Activated effector memory CD4-positive, alpha-beta T cell treated with anti-CD3 and anti-CD28 coated beads, Interleukin-2, amount 50 U/mL, for 16 hours (primary cell): ENCODE data around the gene OR1F1.
"Not testable (repeated sequence)": the region's sequence is repeated elsewhere in the genome, so short reads cannot be mapped to it uniquely, and the experiment has no call there.

Experiments
- DNase-seq: peaks from one replicate; pipeline ENCODE4 v3.0.0-alpha.2; 2020

Gene OR1F1

DNA sequence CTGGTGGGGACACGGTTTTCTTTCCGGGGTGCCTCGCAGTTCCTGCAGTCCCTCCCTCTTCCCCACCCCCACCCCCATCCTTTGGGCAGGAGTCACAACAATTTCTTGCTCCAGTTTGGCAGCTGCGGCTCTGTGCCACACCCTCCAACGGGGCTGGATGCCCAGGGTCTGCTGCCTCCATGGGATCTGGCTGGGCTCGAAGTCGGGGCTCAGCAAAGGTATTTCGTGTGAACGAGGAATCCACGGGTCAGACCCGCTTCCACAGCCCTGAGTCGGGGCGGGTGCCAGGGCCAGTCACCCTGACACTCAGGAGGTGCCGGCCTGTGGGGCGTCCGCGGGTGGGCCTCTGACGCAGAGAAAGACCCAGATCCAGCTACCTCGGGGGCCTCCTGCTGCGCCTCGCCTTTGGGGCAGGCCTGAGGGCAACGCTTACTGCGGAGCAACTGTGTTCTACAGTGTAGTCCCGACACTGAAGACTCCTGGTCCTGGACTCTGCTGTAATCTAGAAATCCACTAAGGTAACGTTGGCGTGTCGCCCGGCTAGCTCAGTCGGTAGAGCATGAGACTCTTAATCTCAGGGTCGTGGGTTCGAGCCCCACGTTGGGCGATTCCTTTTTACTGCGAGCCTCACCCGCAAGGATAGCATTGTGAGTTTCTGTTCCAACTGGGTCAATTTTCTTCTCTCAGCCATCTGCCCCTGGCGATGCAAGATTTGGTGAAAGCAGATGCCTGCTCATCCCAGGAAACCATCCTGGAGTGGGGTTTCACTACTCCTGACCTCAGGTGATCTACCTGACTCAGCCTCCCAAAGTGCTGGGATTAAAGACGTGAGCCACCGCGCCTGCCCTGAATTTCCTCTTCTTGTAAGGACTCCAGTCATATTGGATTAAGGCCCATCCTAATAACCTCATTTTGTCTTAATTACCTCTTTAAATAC lies 12.6 kb upstream of the OR1F1 start:
- DNase-seq, result no peak

DNA sequence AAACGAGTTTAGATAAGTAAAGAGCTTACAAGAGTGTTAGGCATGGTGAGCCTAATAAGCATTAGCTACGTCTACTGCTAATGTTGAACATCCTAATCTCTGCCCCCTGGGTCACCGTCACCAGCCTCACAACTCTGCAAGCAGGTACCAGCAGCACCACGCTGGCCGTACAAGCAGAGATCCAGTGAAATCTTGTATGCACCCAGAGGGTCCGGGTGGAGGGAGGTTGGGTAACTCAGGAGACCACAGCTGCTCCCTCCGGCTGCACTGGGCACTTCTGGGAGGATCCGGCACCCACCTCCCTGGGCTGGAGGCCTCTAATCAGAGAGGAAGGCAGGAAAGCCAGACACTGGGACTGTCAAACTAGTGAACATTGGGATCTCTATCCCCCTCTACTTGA lies 8.4 kb upstream of the OR1F1 start:
- DNase-seq, result no peak

DNA sequence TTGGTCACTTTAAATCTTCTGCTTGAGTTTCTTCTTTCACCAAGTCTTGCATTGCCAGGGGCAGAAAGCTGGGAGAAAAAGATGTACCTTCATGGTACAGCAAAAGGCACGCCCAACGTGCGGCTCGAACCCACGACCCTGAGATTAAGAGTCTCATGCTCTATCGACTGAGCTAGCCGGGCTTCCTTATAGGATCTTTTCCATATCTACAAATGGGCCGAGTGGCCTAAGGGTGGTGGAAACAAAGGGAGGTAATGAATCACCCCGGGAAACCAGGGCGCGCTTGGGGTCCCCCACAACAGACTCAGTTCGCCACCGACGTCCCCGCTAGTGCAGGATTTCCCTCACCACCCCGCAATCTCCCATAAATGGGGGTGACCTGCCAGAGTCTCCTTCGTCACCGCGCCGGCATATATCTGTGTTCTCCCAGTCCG lies 7.5 kb upstream of the OR1F1 start:
- no peak for DNase-seq

DNA sequence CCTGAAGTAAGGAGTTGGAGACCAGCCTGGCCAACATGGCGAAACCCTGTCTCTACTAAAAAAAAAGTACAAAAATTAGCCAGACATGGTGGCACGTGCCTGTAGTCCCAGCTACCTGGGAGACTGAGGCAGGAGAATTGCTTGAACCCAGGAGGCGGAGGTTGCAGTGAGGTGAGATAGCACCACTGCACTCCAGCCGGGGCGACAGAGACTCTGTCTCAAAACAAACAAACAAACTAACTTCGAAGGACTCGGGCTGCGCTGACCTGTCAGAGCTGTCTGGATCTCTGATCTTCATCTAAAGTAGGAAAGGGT lies 5.8 kb upstream of the OR1F1 start:
- DNase-seq, result not testable (repeated sequence)

DNA sequence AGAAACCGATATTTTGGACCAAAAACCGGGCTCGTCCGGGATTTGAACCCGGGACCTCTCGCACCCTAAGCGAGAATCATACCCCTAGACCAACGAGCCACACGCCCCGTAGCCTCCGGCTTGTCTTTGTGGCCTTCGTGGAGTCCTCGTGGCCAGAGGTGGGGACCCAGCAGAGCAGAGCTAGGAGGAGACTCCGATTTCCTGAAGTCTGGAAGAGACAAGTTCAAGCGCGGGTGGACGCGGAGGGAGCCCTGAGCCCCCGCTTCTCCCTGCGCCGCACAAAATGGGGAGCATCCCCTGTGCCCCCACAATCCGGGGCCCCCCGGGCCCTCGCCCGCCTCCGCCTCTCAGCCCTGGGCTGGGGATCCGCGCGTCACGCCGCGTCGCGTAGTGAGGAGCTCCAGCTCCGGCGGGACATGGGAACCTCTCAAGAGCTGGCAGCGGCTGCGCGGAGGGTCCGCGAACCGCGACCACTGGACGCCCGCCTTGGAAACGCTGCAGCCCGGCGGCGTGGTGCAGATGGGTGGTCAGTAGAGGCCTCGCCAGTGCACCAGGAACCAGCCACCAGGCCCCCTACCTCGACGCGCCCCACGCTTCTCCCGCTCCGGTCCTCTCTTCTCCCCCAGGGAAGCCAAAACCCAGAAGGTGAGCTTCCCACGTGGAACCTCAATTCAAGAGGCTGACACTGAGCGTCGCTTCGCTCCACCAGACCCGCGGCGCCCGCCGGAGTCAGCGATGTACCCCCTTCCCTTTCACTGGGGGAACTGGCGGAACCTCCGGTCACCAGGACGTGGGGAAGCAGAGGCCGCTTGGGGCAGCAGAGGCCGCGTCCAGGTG lies 5.2 kb upstream of the OR1F1 start:
- peak; percentile 71 for DNase-seq

DNA sequence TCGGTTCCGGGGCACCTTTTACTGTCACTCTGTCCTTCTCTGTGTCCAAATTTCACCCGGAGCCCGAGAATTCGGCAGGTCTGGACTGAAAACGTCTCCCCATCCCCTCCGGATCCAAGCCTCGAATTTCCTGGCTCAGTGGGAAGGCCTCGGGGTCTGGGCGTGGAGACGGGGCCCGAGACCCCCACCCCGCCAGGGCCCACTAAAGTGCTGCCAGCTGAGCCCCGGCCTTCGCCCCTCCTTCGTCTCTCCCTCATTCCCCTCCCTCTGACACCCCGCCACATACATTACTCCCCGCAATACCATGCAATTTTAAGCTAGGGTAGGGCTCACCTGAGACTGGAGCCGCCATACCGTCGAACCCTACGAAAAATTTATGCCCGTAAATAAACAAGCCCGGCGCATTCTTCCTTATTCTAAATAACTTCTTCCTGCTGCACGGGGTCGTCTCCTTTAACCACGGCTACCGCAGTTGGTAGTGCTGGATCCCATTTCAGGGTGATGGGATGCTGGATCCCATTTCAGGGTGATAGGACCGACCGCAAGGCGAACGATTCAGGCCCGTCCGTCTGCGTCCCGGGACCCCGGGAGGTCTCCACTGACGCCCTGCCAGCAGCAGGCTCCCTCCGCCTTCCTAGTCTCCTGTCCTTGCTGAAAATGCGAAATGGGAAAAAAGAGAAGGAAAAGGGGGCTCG lies 4.4 kb upstream of the OR1F1 start:
- DNase-seq, result no peak

DNA sequence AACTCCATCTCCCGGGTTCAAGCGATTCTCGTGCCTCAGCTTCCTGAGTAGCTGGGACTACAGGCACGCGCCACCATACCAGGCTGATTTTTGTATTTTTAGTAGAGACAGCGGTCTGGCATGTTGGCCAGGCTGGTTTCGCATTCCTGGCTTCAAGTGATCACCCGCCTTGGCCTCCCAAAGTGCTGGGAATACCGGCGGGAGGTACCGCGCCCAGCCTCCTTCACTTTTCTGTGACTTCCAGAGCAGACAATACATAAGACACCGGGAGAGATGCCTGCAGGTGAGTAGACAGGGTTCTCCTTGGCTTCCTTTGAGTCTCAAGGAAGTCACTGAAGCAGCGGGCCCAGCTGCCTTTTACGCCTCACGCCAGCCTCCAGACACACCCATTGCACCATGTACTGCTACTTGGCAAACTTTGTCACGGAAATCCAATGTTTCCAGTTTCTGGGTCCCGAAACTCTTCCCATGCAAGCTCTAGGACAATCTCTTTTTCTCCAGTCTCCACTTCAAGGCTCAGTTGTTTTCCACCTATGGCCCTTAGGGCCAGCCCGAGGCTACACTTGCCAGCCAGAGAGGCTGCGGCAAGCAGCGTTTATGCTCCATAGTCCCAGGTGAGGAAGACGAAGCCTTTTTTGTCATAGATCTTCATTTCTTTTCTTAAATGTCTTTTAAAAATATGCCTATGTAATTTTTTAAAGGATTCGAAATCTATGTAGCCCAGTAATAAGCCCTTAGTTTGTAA lies 886 bp upstream of the OR1F1 start:
- no peak for DNase-seq

DNA sequence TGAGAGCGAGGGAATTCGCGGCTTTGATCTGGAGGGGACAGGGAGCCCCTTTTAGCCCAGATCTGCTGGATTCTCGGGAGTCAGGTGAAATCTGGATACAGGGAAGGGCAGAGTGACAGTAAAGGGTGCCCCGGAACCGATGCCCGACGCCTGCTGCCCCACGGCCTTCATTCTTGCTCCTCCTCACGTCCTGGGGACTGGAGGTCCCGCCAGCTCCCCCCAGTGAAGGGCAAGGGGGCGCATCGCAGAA lies 596 bp downstream of the OR1F1 start:
- DNase-seq, result no peak

DNA sequence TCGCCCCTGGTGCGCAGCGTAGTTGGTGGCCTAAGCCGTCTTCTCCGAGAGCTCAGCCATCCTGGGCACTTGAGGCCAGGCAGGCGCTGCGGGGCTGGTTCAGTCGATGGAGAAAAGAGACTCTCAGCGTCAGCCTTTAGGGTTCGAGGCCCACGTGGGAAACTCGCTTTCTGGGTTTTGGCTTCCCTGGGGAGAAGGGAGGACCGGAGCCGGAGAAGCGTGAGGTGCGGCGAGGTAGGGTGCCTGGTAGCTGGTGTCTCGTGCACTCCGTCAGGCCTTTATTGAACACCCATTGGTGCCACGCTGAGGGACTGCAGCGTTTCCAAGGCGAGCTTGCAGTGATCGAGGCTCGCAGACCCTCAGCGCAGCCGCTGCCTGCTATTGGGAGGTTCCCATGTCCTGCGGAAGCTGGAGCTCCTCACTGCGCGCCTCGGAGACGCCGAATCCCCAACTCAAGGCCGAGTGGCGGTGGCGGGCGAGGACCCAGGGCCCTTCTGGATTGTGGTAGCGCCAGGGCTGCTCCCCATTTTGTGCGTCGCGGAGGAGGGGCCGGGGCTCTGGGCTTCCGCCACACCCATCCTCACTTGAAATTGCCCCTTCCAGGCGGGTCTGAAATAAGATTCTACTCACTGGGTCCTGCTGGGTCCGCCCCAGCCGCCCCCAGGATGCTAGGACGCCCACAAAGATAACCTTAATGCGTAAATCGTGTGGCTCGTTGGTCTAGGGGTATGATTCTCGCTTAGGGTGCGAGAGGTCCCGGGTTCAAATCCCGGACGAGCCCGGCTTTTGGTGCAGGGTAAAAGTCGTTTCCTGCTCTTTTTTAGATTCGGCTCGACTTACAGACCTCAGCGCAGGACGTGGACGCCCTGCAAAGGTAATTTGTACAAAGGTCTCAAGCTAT lies 1.2 kb downstream of the OR1F1 start:
- peak; percentile 72 for DNase-seq

DNA sequence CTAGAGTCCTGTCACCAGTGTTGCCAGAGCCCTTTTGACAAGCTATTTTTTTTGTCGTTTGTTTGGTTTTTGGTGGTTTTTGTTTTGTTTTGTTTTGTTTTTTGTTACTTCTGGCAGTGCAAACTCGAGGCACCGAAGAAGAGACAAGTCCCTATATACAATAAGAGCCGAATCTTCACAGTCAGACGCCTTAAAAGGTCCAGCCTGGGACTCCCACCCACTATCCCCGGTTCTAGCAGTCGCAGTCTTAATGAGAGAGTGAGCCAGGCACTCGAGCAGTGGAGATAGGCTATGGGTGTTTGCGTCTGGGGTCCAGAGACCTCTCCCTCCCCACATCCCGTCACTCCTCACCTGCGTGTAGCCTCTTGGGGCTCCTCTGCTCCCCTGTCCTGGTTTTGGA lies 1.9 kb downstream of the OR1F1 start:
- no peak for DNase-seq

DNA sequence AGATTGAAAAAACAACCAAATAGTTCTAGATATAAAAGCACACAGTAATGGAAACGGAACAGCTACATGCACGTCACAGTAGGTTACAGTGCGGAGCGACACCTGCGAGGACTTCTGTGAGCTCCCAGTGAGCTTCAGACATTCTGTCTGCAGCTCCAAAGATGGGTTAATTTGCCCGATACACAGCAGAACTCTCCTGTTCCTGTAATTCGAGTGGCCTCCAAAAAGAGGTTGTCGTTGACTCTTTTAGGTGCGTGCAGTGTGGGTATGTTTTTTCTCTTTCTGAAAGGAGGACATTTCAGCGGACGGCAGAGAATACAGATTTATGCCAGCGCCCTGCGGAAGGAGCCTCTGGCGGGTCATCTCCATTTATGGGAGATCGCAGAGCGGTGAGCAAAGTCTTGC lies 2.9 kb downstream of the OR1F1 start:
- DNase-seq, result no peak

DNA sequence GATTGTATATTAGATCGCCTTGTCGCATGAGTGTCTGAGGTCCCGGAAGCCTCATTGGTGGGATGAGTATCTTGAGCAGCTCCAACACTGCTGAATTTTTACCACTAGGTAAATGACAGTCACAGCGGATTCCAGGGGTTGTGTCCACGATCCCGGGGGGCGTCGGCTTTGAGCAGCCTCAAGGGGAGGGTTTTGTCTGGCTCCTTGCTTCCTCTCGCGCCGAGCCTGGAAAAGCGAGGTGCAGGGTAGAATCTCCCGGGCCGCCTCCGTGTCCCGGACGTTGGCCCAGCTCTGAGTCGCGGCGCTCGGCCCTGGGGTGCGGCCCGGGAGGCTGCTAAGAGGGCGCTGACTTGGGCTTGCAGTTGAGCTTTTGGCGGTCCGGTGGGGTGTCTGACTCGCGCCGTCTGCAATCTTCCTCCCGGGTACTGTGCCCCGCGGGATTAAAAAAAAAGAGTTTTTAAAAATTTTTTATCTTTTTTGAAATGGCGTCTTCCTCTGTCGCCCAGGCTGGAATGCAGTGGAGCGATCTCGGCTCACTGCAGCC lies 4.5 kb downstream of the OR1F1 start:
- no peak for DNase-seq

DNA sequence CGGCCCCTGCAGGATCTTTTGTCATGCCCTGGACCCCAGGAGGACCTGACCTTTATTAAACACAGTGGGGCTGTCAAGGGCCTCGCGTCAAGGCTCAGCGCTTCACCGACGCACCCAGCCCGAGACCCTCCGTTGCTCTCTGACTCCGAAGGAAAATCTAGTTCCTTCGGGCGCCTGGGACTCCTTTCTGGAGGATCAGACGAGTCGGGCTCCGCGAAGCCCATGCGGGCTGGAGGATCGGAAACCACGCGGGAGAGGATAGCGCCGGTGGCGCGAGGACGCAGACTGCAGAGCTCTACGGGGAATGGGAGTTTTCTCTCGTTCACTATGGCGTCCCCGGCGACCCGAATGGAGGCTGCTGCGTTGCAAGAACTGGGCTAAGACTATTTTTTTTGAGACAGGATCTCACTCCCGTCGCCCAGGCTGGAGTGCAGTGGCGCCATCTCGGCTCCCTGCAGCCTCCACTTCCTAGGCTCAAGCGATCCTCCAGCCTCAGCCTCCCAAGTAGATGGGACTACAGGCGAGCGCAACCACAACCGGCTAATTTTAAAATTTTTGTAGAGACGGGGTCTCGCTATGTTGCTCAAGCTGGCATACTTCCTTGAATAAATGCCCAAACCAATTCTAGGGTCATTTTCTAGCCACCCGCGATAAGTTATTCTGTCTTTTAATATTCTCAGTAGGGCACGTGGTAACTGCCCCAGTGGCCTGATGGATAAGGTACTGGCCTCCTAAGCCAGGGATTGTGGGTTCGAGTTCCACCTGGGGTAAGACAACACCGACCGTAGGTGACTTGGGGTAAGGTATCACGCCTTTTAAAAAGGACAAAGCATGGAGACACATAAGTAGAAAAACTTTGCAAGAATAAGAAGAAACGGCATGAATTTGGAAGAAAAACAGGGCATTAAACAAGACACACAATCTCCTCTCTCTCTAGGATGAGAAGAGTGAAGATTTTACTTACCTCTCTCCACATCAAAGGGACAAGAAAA lies 5.5 kb downstream of the OR1F1 start:
- DNase-seq, result no peak

DNA sequence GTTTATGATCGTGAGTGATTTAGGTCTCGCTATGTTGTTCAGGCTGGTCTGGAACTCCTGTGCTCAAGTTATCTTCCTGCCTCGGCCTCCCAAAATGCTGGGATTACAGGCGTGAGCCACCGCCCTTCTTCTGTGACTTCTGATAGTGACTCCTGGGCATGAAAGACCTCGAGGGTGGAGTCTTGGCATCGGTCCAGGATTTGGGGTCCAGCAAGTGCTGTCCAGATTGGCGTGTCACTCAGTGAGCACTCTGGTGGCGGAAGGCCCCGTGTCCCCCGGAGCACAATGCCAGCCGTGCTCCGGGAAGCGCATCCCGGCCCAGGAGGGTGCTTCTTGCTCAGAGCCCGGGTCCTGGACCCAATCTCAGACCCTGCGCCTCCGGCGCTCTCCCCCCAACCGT lies 6.8 kb downstream of the OR1F1 start:
- no peak for DNase-seq

DNA sequence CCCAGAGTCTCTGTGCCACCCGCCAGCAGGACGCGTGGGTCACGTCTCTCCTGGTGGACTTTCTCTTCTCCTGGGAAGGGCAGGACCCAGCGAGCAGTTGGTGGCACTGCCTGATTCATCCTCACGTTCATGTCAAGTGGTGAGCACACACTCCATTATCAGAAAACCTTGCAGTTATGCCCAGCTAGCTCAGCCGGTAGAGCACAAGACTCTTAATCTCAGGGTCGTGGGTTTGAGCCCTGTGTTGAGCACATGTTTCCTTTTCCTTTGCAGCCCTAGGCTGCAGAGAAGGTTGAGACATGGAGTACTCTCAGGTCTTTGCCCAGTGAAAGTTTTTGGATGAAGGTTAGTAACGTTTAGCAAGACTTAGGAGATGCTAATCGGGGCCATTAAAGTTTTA lies 8.0 kb downstream of the OR1F1 start:
- no peak for DNase-seq

DNA sequence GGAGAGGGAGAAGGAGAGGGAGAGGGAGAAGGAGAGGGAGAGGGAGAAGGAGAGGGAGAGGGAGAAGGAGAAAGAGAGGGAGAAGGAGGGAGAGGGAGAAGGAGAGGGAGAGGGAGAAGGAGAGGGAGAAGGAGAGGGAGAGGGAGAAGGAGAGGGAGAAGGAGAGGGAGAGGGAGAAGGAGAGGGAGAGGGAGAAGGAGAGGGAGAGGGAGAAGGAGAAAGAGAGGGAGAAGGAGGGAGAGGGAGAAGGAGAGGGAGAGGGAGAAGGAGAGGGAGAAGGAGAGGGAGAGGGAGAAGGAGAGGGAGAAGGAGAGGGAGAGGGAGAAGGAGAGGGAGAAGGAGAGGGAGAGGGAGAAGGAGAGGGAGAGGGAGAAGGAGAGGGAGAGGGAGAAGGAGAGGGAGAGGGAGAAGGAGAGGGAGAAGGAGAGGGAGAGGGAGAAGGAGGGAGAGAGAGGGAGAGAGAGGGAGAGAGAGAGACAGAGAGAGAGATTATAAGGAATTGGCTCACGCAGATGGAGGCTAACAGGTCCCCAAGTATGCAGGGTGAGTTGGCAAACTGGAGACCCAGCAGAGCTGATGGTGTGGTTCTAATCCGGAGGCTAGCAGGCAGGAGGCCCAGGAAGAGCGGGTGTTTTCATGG lies 9.8 kb downstream of the OR1F1 start:
- DNase-seq, result not testable (repeated sequence)

DNA sequence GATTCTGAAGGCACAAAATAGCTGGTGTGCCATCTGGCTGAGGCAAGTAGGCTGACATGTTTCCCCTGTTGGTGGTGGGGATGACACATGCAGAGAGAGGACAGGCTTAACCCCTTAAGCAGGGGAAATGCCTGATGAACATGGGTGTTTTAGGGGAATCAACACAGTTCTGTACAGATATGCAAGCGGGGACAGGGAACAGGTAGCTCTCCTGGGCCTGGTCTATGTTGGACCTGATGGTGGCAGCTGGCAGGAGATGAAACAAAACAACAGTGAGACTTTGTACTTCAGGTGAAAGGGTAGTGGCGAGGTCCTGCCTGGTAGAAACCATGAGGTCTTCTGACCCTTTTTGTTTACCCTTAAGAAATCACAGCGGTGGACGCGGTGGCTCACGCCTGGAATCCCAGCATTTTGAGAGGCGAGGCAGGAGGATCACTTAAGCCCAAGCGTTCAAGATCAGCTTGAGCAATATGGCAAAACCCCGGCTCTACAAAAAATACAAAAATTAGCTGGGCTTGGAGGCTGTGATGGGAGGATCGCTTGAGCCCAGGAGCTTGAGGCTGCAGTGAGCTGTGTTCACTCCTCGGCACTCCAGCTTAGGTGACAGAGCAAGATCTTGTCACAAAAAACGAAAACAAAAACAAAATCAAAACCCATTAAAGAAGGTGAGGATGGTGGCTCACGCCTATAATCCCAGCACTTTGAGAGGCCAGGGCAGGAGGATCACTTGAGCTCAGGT lies 10.5 kb downstream of the OR1F1 start:
- no peak for DNase-seq

DNA sequence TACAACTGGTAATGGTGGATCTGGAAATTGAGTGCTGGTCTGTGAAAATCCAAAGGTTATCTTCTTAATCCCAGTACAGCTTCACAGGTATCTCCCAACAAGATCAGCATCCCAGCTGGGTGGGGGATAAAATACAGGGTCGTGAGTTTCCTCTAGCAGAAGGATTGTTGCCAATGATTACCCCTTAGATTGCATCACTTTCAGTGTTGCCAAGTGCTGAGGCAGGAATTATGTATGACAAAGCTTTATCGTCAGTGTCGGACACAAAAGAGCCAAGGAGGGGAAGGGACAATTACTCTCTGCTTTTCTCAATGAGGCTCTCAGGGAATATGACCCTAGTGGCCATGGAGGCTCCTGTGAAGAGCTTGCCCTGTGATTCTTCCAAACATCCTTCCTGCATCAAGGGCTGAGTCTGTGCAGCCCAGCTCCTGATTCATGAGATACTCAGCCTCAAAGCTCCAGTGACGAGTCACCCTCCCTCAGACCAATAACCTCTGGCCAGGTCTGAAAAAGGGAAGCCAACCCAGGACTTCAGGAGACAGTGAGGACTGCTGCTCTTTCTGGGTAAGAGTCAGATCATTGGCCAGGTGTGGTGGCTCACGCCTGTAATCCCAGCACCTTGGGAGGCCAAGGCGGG lies 15.0 kb downstream of the OR1F1 start:
- DNase-seq, result peak; percentile 21

DNA sequence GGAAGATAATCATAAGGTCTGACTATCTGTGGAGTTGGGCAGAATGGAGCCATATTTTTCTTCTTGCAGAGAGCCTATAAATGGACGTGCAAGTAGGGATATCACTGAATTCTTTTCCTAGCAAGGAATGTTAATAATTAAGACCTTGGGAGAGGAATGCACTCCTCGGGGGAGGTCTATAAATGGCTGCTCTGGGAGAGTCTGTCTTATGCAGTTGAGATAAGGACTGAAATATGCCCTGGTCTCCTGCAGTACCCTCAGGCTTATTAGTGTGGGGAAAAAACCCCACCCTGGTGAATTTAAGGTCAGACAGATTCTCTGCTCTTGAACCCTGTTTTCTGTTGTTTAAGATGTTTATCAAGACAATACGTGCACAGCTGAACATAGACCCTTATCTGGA lies 17.9 kb downstream of the OR1F1 start:
- not testable (repeated sequence) for DNase-seq
